Activated CD4-positive, alpha-beta T cell treated with anti-CD3 and anti-CD28 coated beads for 24 hours (primary cell): ENCODE data around the gene PDPN.
"Not testable (repeated sequence)": the region's sequence is repeated elsewhere in the genome, so short reads cannot be mapped to it uniquely, and the experiment has no call there.

Source experiments
- DNase-seq, 2 donors: peaks; one replicate each; pipeline ENCODE4 v3.0.0-alpha.2; 2020; ENCODE audit warnings: low read depth in 2 of 2

PDPN gene, protein sequence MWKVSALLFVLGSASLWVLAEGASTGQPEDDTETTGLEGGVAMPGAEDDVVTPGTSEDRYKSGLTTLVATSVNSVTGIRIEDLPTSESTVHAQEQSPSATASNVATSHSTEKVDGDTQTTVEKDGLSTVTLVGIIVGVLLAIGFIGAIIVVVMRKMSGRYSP

DNA sequence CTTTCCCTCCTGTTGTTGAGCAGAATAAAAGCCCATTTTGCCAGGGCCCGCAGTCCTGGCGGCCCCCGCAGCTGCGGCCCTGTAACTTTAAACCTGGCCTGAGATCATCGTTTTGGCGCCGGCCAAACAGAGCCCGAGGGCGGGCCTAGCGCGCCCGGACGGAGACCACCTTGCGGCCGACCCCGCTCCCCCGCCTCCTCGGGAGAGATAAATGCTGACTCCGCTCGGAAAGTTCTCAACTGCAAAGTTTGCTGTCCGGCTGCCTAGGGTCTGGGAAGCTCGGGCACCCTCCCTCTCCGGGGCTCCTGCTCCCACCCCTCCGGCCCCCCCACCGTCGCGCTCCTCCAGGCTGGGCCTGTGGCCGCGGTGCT lies at the start of gene PDPN:
Gene PDPN (plus strand): TSS at position 238 of the 371 bp plus-strand sequence. CDS start 202 bp downstream, outside the sequence.
- DNase-seq, result no peak

DNA sequence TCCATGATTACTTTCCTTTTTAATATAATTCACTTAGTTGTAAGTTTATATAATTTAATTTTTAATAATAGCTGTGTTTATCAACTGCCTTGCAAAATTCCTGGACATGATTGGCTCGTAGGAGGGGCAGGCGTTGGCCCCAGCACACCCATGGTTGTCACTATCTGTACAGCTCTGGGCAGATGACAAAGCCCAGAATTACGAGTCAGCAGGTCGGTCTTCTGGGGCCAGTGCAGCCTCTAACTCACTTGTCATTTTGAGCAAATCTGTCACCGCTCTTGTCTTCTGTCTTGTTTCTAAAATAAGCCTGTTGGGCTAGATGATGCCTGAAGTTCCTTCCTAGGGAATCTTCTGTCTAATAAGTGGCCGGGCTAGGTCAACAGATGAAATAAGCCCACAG lies 48.4 kb upstream of the PDPN start:
- DNase-seq, result no peak

DNA sequence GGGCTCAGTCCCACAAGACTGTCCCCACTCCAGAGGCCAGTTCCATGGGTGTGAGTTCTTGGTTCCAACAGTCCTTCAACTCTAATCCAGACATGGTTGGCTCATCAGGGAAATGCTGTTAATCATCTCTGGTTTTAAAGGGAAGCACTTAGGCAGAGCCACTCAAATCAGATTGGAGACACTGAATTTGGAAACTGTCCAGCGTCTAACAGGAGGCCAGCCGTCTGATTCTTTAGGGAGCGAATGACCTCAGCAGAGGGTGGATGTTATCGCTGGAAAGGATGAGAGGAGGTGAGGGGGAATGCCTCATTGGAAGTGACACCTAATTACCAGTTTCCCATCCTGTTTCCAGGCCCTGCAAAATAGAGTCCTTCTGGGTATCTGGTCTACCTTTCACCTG lies 47.1 kb upstream of the PDPN start:
- DNase-seq, result no peak

DNA sequence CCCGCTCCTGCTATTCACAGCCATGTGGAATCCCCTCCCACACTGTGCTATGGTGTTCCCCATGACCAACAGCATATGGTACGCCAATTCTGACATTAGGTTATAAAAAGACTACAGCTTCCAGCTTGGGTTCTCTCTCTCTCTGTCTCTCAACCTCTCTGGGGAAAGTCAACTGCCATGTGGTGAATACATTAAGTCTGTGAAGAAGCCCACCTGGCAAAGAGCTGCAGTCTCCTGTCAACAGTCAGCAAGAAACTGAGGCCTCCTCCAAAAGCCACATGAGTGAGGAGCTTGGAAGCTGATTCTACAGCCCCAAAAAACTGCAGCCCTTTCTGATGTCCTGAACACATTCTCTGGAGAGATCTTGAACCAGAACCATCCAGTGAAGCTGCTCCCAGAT lies 44.8 kb upstream of the PDPN start:
- DNase-seq, result no peak

DNA sequence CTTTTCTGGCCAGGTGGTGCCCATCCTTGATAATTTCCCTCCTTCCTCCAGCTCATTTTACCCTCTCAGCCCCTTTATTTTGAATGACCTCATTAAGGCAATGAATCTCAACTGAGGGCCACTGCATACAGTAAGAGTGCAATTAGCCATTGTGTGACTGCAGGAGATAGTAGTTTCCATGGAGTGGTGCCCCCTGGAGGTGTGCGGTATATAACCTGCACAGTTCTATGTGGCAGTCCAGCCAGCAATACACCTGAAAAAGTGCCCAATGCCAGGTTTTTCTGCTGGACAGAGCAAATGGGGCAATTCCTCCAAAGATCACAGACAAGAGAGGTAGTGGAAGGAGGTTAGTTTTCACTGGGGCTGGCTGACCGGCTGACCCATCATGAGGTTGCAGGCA lies 43.9 kb upstream of the PDPN start:
- no peak for DNase-seq

DNA sequence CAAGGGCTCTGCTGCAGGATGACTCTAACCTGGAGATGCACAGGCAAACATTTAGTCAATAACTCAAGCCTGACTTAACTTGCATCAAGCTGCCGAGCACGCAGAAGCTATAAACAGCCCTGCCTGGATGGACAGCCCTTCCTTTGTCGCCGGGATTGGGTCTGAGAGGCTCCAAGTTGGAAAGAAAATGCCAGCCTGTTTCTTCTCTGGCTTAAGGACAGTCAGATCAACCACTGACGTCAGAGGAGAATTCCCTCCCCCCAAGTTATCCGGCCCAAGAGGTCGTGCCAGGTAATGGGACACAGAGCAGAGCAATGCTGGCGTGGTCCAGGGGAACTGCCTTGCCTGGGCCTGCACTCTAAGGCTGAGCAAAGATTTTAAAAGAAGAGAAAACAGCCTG lies 42.8 kb upstream of the PDPN start:
- DNase-seq, result no peak

DNA sequence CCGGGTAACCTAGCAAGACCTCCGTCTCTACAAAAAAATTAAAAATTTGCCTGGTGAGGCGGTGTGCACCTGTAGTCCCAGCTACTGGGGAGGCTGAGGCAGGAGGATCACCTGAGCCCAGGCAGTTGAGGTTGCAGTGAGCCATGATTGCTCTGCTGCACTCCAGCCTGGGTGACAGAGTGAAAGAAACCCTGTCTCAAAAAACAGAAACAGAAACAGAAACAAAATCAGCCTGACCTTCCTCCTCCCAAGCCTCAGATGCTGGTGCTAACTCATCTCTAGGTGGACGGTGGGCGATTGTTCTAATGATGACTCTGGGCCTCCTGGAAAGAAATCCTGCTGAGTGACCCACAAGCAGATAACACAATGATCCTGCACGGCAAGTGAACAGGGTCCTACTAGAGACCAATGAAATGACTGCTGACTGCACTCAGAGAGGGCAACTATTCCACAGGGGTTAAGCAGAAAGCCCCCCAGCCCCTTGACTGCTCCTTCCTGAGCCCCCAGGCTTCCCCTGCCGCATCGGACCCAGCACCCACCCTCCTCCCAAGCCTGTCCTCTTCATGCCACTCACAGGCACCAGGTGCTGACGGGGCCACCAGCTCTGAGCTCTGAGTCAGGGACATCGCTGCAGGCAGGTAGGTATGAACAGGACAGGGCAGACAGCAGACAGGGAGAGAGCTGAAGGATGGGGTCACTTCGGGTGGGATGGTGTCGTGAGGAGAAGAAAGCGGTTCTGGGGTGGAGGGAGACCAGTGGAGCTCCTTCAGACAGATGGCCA lies 42.0 kb upstream of the PDPN start:
- no peak for DNase-seq

DNA sequence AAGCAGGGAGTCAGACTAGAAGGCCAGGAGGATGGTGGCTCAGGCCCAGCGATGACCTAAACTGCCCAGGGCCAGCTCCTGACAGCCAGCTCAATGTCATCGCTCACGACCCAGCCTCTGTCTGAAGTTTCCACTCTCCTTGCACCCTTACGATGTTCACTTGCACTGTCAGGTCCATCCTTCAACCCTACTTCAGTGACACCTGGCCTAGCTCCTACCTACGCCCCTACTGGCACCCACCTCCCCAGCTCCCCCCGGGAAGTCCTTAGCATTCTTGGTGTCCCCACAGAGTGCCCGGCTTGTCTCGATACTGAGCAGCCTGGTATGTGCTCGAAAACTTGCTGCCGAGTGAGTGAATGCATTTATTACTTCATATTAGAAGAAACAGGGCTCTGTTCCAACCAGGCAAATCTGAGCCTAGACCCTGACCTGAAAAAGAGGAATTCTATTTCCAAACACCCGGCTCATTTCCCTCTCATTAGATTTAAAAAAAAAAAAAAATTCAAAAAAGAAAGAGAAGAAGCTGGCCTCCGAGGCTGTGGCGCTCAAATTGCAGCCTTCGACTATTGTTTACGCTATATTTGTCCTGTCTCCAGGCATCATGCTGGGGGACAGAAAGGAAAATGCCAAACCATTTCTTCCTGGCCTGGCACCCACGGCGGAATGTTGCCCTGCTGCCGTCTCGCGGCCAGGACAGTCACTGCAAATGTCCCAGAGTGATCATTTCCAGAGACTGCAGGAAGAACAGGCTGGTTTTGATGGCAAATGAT lies 40.0 kb upstream of the PDPN start:
- DNase-seq, result no peak

DNA sequence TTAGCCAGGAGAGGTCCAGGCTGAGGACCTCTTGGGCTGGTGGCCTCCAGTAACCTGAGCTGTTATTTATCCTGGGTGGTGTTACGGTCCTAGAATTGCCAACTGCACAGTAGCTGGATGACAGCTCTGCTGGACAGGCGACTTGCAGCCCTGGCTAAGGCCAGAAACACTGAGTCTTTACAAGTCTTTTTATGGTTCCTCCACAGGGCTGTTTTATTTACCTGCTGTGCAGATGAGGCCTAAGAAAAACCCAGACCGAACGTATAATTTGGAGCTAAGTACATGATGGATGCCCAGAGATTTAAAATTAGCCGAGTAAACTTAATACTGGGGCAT lies 39.4 kb upstream of the PDPN start:
- DNase-seq, result no peak

DNA sequence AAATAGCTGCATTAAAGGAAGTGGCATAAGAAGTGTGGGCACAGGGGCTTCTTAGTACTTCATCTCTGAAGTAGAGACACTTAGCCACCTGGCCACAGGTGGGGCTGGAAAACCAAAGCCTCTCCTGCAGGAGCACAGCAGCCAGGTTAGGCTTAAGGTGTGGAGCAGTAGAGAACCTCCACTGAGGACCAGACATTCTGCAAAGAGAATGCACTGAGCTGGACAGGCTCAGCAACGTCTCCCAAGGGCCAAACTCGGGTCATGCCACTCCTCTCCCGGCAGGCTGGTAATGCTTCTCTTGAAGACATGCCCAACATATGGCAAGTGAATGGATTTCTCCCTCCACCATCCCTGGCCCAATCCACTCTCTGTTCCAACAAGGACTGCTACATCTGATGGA lies 36.8 kb upstream of the PDPN start:
- DNase-seq, result no peak

DNA sequence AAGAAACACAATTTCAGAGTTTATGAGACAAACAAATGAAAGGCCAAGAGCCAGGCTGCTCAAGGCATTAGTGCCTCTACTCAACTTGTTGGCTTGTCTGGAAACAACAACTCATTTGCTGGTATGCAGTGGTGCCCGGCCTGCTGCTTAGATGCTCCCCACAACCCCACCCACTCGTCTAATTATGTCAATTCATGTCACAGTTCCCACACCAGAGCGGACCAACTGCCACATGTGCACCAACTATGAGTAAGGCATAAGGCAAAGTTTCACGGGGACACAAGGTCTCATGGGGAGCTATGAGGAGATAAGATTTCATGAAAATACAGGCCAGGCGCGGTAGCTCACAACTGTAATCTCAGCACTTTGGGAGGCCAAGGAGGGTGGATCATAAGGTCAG lies 35.4 kb upstream of the PDPN start:
- no peak for DNase-seq

DNA sequence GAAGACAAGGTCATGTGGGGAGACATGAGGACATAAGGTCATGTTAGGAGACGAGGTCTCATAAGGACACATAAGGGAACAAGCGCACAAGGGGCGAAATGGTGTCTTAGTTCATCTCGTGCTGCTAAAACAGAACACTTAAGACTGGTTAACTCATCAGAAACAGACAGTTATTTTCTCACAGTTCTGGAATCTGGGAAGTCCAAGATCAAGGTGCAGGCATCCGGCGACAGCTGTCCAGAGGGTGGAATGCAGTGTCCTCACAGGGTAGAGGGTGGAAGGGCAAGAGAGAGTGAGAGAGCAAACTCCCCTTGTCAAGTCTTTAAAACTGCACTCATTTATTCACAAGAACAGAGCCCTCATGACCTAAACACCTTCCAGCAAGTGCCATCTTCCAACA lies 34.6 kb upstream of the PDPN start:
- no peak for DNase-seq

DNA sequence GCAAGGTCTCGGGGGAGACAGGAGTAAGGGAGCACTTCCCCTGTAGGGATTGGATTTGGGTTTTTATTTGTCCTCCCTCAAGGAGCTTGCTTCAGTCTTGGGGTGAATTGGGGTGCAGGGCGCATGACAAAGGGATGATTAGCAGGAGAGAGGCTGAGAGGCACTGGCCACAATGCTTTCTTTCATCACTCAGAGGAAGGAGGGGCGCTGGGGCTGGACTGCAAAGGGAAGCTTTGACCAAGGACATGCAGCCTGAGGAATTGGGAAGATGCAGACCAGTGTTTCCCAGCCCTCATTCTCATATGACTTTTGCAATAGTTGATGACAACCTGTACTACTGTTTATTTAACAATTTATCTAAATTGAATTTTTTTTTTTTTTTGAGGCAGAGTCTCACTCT lies 34.1 kb upstream of the PDPN start:
- no peak for DNase-seq

DNA sequence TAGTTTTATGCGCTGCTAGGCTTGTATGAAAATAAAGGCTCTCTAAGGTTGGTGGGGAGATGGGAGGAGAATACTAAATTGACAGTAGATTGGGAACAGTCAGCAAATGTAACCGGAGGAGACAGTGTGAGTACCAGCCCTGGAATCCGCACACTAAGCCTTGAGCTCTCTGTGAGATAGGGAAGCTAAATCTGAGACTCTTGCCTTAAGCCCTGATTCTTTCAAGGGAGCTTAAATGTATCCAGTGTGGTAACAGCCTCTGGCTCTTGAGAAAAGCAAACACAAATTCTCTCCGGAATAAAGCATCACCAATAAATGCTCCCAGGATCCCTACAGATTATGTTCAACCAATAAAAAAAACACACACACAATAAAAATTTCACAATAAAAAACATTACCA lies 33.0 kb upstream of the PDPN start:
- no peak for DNase-seq

DNA sequence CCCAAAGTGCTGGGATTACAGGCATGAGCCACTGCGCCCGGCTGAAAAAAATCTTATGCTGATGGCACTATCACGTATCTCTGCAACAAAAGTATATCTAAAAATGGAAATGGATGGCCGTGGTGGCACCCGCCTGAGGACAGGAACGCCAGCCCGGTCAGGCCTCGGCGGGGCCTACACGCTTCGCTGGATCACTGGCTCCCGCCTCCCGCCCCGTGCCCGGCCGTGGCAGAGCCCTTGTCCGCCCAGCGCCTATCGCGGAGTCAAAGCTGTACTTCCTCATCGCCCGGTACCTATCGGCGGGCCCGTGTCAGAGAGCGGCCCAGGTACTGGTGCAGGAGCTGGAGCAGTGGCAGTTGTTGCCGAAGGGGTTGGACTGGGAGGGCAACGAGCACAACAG lies 28.8 kb upstream of the PDPN start:
- DNase-seq, result no peak

DNA sequence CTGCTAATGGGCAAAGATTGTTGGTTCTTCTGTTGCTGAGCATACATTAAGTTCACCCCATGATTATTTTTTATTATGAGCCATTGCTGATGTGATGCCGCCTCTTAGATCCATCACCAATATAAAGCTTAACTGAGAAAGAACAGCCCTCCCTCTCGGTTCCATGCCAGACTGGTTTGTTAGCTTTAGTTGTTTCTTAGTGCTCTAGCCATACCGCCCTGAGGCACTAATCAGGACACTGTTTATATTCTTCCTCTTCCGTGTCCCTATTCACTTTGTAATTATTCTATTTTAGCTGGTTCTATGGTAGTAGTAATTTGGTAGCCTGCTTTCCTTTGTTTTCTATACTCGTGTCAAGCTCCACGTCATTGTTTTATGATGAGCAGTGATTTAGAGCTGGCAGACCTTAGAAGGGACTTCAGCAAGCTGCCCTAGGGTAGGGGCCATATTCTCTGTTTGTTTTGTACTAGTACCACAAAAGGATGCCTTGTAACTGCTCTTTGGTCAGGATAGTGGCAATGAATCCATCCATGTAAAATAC lies 27.3 kb upstream of the PDPN start:
- no peak for DNase-seq

DNA sequence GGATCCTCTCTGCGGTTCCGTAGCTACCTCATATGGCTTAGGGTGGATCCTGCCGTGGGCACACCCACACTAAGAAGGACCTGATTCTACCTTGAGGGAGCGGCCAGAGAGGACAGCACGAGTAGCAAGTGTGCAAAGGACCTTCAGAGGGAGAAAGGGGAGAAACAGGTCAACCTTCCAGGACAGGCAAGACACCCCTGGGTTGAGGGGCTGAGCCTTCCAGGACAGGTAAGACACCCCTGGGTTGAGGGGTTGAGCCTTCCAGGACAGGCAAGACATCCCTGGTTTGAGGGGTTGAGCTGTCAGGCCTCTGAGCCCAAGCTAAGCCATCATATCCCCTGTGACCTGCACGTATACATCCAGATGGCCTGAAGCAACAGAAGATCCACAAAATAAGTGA lies 23.1 kb upstream of the PDPN start:
- no peak for DNase-seq

DNA sequence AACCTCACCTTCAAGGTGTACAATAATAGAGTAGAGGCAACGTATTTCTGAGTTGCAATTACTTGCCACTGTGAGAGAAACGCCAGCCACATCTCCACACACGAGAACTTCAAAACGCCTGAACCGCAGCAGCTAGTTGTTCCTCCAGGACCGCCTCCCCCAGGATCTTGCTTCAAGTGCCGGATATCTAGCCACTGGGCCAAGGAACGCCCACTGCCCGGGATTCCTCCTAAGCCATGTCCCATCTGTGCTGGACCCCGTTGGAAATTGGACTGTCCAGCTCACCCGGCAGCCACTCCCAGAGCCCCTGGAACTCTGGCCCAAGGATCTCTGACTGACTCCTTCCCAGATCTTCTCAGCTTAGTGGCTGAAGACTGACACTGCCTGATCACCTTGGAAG lies 20.7 kb upstream of the PDPN start:
- not testable (repeated sequence) for DNase-seq

DNA sequence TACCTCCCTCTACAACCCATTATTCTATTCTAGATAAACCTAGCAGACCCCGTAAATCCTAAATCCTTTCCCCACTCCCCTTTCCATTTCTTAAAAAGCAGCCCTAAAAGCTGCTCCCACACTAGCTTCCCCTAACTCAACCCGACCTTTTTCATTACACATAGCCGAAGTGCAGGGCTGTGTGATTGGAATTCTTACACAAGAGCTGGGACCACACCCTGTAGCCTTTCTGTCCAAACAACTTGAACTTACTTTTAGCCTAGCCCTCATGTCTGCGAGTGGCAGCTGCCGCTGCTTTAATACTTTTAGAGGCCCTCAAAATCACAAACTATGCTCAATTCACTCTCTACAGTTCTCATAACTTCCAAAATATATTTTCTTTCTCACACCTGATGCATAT lies 19.6 kb upstream of the PDPN start:
- no peak for DNase-seq

DNA sequence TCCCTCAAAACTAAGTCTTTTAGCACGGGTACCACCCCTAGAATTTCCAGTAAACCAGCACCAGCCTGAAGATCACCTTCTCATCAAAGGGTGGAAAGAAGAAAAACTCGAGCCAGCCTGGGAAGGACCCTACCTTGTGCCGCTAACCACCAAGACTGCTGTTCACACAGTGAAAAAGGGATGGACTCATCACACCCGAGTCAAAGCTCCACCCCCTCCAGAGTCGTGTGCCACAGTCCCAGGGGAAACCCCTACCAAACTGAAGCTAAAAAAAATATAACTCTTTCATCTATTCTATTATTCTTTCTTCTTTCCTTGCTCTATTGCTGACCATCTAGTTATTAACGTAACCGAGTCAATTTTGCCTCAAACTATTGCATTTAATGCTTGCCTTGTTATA lies 13.2 kb upstream of the PDPN start:
- DNase-seq, result not testable (repeated sequence)

DNA sequence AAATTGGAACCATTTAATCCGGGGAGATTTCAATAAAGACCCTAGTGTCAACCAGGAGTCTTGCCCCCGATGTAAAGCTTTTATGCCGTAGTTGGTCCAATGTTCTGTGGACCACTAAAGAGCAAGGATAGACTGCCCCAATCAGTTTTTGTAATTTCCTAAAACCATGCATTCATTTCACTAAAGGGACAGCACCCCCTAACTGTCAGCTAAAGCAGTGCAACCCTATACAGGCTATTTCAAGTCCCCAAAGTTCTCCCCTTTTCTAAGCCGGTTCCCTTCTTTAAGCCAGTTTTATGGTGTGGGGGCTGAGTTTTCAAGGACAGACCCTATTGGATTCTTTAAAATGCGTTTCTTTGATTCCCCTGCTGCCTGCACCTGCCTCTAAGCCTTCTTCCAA lies 12.7 kb upstream of the PDPN start:
- no peak for DNase-seq

DNA sequence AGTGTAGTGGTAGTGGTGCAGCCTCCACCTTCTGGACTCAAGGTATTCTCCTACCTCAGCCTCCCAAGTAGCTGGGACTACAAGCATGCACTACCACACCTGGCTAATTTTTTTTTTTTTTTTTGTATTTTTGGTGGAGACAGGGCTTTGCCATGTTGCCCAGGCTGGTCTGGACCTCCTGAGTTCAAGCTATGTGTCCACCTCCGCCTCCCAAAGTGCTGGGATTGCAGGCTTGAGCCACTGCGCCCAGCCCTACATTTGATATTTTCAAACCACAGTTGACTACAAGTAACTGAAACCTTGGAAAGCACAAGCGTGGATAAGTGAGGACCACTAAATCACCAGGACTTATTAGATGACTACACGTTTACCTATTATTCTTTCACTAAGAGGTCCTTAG lies 10.0 kb upstream of the PDPN start:
- no peak for DNase-seq

DNA sequence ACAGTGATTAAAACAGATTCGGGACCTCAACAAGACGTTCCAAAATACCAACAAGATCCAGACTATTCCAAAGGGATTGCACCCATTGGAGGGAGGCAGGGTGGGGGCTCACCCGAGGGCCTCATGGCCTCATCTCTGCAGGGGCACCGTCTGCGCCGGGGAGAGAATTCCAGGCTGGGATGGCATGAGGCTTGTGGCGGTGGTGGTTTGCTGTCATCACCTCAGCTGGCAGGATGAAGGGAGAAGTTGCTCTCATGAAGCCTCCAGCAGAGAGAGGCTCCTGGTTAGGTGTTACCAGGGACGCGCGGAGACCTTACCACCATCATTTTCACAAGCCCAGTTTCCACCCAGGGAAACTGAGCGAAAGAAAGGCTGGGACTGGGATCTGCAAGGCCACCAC lies 6.7 kb upstream of the PDPN start:
- no peak for DNase-seq
